ENCODE measurements around the gene FAU.

Gene FAU

DNA sequence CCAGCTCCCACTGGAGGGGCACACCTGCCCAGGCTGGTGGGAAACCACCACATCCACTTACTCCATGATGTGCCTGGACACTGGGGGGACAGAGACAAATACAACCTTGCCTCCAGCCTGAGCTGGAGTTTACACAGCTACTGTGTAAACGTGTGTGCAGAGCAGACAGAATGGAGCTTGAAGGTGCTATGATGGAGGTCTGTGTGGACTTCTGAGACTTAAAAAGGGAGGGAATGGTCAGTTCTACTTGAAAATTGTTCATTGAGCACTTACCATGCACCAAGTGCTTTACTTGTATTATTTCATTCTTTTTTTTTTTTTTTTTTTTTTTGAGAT lies 49.3 kb downstream of the FAU start:
- DNase-seq: no peak

DNA sequence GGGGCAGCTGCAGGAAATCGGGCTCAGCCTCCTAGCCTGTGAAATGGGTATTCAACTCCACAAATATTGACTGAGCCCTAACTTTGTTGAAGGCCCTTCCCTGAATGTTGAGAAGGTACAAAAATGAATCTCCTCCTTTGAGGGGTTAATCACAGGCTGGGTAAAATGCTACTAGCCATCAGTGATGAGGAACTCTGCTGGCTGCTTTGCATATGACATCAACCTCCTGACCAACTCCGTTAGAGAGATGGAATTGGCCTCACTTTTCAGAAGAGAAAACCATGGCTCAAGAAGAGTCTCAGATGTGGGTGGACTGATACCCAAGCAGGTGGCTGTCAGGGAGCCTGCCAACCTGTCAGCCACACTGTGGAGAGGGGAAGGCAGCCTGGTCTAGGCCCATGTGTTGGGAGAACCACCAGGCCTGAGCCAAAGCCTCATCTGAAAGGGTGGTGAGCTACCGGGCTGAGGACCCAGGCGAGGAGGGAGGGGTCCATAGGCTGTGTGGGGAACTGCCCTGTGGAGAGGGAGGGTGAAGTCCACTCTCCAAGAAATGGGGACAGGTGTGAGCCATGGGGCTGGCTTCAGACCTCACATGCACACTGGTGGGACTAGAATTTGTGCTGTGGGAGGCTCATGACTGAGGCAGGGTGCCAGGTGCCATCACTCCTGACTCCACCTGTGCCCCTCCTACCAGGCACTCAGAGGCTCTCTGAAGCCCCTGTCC lies 49.9 kb downstream of the FAU start:
- no peak for DNase-seq
